GM21526 (cell line): ENCODE measurements around the gene ZNF611.
"Not testable (repeated sequence)": the region's sequence is repeated elsewhere in the genome, so short reads cannot be mapped to it uniquely, and the experiment has no call there.

Experiments used
- ATAC-seq: cut with Tn5 transposase; IDR thresholded peaks from one replicate; pipeline ENCODE4 v1.9.1; 2021; ENCODE audit warnings: moderate library complexity; ENCODE audit not compliant: unreplicated experiment, low FRiP score

The ZNF611 gene

GRCh38 chr19:52720541-52720940, 14.3 kb downstream of the ZNF611 start:
- not testable (repeated sequence) for ATAC-seq

DNA sequence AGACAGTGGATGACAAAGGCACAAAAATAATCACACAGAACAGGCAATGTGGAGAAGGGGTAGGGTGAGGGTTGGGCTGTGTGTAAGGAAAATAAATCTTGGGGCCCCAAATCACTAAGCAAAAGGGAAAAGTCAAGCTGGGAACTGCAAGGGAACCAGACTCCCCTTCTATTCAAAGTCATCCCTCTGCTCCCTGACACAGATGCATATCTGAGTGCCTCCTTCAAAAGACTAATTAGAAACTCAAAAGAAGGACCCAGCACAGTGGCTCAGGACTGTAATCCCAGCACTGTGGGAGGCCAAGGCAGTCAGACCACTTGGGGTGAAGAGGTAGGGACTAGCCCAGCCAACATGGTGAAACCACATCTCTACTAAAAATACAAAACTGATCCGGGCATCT, 18.3 kb downstream of the ZNF611 start:
- no peak for ATAC-seq

DNA sequence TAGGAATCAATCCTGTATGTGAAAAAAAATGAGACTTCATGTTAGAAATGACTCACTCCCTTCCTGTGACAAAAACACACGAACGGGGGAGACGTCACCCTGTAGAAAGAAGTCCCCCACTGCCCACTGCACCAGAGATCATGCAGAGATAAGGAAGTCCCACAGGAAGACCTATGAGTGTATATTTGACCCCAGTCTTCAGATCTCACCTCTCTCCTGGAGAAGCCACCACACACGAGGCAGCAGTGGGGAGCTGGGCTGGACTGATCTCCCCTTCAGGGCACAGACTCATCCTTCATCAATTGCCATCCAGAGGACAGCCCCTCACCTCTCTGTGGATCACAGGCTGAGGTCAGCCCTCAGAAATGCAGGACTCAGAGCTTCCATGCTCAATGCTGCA, 18.9 kb downstream of the ZNF611 start:
- ATAC-seq: not testable (repeated sequence)

DNA sequence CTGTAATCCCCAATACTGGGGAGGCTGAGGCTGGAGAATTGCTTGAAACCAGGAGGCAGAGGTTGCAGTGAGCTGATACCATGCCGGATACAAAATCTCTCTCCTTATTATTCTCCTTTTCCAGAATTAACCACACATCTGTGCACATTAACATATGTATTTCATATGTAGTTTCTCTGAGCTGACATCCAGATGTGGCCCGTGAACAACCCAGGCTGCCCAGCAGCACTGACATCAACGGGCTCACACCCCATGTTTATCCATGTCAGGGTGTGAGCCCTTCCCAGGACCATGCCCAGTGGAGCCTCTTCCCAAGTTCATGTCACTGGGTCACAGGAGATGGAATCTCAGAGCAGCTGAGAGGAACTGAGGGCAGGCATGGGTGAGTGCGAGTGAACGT, 19.5 kb downstream of the ZNF611 start:
- ATAC-seq: not testable (repeated sequence)

- ATAC-seq: not testable (repeated sequence)
Observed at GRCh38 chr19:52713051-52713450, 21.8 kb downstream of the ZNF611 start.

- ATAC-seq: not testable (repeated sequence)
Observed at GRCh38 chr19:52711661-52712060, 23.2 kb downstream of the ZNF611 start.

DNA sequence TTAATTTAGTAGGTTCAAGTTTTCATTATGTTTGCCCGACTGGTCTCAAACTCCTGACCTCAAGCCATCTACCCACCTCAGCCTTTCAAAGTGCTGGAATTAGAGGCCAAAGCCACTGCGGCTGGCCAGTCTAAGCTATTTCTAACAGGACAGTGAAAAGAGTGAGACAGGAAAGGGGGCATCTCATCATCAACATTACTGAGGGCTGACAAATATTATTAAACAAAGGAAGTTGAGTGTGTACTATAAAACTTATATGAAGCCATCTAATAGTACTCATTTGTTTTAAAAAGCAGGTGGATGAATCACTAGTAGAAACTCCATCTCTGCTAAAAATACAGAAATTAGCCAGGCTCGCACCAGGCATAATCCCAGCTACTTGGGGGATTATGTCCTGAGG, 24.3 kb downstream of the ZNF611 start:
- no peak for ATAC-seq

DNA sequence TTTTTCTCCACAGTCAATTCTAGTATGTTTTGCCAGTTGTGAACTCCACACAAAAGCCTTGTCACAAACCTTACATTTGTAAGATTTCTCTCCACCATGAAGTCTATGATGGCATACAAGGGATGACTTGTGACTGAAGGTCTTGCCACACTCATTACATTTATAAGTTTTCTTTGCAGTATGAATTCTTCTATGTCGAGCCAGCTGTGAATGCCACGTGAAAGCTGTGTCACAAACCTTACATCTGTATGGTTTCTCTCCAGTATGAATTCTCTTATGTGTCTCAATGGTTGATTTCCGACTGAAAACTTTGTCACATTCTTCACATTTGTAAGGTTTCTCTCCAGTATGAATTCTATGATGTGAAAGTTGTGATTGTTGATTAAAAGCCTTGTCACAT, 29.2 kb downstream of the ZNF611 start:
- ATAC-seq: not testable (repeated sequence)

GRCh38 chr19:52703917-52704316, 30.9 kb downstream of the ZNF611 start:
- no peak for ATAC-seq

- ATAC-seq: no peak
Observed at GRCh38 chr19:52700673-52701072, 34.2 kb downstream of the ZNF611 start.

DNA sequence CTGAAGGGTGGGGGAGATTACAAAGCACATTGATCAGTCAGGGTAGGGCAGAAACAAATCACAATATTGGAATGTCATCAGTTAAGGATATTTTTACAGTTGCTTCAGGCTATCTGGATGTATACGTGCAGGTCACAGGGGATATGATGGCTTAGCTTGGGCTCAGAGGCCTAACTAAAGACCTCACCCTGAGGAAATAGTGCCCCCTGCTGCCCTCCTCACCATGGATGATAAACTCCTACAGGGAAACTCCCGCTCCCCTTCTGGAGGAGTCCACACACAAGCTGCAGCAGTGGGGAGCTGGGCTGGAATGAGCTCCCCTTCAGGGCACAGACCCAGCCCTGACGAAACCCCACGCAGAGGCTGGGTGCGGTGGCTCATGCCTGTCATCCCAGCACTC, 35.3 kb downstream of the ZNF611 start:
- ATAC-seq: not testable (repeated sequence)

GRCh38 chr19:52695996-52696395, 38.8 kb downstream of the ZNF611 start:
- no peak for ATAC-seq

DNA sequence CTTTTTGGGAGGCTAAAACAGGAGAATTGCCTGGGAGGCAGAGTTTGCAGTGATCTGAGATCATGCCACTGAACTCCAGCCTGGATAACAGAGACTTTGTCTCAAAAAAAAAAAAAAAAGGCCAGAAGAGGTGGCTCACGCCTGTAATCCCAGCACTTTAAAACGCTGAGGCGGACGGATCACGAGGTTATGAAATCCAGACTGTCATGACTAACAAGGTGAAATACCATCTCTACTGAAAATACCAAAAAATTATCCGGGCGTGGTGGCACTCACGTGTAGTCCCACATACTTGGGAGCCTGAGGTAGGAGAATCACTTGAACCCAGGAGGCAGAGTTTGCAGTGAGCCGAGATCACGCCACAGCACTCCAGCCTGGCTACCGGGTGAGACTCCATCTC, 39.9 kb downstream of the ZNF611 start:
- ATAC-seq: no peak

GRCh38 chr19:52694281-52694680, 40.6 kb downstream of the ZNF611 start:
- ATAC-seq: not testable (repeated sequence)

DNA sequence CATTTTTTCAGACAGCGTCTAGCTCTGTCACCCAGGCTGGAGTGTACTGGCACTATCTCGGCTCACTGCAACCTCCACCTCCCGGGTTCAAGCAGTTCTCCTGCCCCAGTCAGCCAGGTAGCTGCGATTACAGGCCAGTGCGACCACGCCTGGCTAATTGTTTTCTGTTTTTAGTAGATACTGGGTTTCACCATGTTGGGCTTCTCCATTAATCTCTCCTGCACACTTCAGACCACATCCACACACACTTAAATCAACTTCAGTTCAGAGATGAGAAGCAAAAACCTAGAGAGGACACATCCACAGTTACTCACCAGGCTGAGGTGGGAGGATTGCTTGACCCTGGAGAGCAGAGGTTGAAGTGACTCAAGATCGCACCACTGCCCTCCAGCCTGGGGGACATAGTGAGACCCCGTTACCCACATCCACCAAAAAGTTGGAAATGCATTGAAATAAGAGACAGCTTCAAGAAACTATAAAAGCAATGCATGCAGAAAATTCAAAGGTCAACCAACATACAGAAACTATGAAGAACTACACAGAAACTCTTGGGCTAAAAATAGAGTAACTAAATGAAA, 42.3 kb downstream of the ZNF611 start:
- no peak for ATAC-seq

- no peak for ATAC-seq
Observed at GRCh38 chr19:52691737-52692136, 43.1 kb downstream of the ZNF611 start.

GRCh38 chr19:52691215-52691610, 43.6 kb downstream of the ZNF611 start:
- ATAC-seq: no peak

DNA sequence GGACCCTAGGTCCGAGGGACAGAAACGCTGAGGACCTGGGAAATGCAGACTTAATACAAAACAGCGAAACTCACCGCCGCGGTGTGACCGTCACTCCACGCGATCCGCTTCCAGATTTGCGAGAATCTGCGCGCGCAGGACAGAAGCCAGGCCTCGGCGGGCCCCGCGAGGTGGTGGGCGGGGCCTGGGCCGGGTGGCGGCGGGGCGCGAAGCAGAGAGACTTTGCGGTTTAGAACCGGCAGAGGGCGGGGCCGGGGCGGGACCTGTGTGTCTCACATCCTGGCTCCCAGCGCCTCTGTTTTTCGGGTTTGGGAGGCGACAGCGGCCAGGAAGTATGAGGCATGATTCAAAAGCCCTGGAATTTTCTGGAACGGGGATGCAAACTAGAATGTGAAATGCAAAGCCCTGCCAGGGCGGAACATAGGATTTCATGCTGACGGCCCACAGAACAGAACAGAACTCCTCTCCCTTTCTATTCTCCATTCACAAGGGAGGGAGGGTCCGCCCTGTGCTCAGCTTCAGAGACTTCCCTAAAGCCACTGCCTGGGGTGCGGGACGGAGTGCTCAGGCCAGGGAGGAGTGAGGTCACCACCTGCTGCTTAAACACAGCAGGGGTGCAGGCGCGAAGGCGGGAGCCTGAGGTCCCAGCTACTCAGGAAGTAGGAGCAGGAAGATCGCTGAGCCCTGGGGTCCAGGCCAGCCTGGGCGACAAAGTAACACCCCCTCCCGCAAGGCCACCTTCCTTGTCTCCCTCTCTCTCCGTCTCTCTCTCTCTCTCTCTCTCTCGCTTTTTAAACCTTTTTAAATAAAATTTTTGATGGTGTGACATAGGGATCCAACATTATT, 44.3 kb downstream of the ZNF611 start:
- no peak for ATAC-seq

- no peak for ATAC-seq
Observed at GRCh38 chr19:52689843-52690368, 44.9 kb downstream of the ZNF611 start.

DNA sequence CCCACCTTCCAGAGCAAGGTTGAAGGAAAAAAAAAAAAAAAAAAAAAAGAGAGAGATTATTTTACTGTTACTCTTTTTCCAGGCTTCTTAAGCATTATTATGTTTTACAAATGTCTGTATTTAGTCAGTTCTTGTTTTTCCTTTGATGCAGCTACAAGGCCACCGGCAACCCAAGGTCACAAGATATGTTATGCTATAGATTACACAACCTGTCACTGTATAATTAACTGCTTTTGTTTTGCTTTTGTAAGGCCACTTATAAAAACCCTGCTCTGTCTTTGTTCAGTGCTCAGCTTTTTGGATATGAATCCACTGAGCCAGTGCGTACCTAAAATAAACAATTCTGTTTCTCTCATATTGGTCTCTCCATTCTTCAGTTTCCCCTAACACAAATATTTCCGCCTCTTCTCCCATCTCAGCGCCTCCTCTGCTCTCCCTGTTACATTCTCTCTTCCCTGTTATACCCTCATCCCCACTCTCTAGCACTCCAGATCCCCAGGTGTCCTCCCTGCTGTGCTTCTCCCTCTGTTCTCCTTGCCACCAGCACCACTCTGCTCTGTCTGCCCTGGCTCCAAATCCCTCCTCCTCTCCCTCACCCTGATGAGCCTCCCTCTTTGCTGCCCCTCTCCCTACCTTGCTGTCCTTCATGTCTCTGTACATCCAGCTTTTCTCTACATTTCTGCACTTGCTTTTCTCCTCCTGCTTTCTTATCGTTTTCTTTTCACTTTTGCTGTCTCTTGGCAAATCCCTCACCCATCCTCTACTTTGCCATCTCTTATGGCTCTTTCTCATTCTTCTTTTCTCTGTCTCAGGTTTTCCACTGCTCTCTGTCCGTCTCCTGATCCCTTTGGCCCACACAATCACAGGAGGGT, 45.7 kb downstream of the ZNF611 start:
- ATAC-seq: not testable (repeated sequence)

DNA sequence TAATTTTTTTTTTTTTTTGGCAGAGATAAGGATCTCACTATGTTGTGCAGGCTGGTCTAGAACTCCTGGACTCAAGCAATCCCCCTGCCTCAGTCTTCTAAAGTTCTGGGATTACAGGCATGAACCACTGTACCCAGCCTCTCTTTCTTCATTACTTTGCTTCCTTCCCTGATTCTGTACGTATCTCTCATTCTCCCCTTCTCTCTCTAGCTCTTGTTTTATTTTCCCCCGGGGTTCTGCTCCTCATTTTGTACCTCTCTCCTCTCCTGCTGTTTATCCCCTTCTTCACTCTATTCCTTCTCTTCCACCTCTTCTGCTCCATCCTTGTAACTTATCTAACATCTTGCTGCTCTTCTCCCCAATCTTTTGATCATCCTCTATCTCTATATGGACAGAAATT, 46.5 kb downstream of the ZNF611 start:
- ATAC-seq: no peak
